ENCODE measurements around the gene SLC26A1. TPM values are rescaled to one million over a fixed set of nuclear protein-coding genes. Genes with fewer than 3 reads are reported as not detected.
"Not testable (repeated sequence)": the region's sequence is repeated elsewhere in the genome, so short reads cannot be mapped to it uniquely, and the experiment has no call there.

The SLC26A1 gene
- total RNA-seq, 2 experiments from 2014 or later, result 0.20 TPM; not detected in 1

DNA sequence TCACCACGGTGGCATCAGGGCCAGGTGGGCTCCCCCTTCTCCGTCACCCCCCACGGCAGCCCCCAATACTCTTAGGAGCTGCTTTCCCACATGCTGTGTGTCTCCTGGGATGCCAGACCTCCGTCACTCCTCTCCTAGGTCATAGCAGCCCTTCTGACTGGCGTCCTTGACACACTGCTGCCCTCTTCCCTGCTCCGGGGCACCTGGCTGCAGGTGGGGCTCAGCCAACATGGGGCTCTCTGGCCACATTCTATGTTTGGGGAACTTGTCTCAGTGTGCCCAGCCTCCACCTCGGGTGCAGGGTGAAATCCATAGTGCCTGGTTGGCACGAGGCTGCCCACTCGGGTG lies 47.1 kb downstream of the SLC26A1 start:
- Mint-ChIP-seq H3K36me3 (ENCODE audit: low read depth) (no peaks in the 10 kb centered on the region), H3K27ac (no peak overlapping the region), H3K9me3 (no peaks in the 10 kb centered on the region), H3K27me3 (no peaks in the 10 kb centered on the region), H3K4me3 (no peak overlapping the region), H3K4me1 (no peaks in the 10 kb centered on the region)
- no peak for DNase-seq
- ChIA-PET POLR2A (no interaction called here), CTCF (no interaction called here)

- Mint-ChIP-seq H3K4me3 (no peak overlapping the region), H3K36me3 (ENCODE audit: low read depth) (no peaks in the 10 kb centered on the region), H3K4me1 (no peaks in the 10 kb centered on the region), H3K9me3 (no peaks in the 10 kb centered on the region), H3K27me3 (no peaks in the 10 kb centered on the region), H3K27ac (no peak overlapping the region)
- CTCF ChIA-PET, result no interaction called here
- DNase-seq, result no peak
- POLR2A ChIA-PET, result no interaction called here
Observed at GRCh38 chr4:945274-946102, 47.7 kb downstream of the SLC26A1 start.

DNA sequence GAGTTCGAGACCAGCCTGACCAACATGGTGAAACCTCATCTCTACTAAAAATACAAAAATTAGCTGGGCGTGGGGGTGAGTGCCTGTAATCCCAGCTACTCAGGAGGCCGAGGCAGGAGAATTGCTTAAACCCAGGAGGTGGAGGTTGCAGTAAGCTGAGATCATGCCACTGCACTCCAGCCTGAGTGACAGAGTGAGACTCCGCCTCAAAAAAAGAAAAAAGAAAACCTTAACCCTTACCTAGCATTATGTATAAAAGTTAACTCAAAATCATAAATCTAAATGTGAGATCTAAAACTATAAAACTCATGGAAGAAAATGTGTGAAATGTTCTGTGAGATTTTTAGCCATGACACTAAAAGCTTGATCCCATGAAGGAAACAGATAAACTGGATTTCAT lies 53.7 kb downstream of the SLC26A1 start:
- CTCF ChIA-PET; H3K9me3 Mint-ChIP-seq; H3K4me1 Mint-ChIP-seq; H3K4me3 Mint-ChIP-seq; H3K27ac Mint-ChIP-seq; H3K36me3 Mint-ChIP-seq (ENCODE audit: low read depth); H3K27me3 Mint-ChIP-seq; DNase-seq: not testable (repeated sequence)
- POLR2A ChIA-PET, result interaction anchor here (0.6 kb wide), 1 partner anchor 193 kb away, joined by 3 read pairs; no protein-coding TSS in a partner anchor

Other genes with a start within 250 kb of the SLC26A1 start
- 1 to 10 TPM; 2.5 to 3.0 TPM for gene CPLX1, start 167.3 kb downstream of the SLC26A1 start, total RNA-seq
- gene GAK, start 61.1 kb downstream of the SLC26A1 start, total RNA-seq, result 100 to 1,000 TPM; 139 to 156 TPM
- gene TMEM175, start 60.9 kb downstream of the SLC26A1 start, total RNA-seq, result 10 to 100 TPM; 24.1 to 28.8 TPM
- gene DGKQ, start 19.8 kb downstream of the SLC26A1 start, total RNA-seq, result 10 to 100 TPM; 13.8 to 14.7 TPM
- gene IDUA, start 6.4 kb downstream of the SLC26A1 start, total RNA-seq, result 10 to 100 TPM; 18.8 to 19.0 TPM
- gene FGFRL1, start 18.2 kb upstream of the SLC26A1 start, total RNA-seq, result 1 to 10 TPM; 7.1 to 8.9 TPM
- 1 to 10 TPM in 1 of 2 experiments, under 1 TPM in 1; 0.88 to 1.0 TPM for gene RNF212, start 120.2 kb upstream of the SLC26A1 start, total RNA-seq
- 10 to 100 TPM; 22.8 to 24.6 TPM for gene SPON2, start 179.2 kb upstream of the SLC26A1 start, total RNA-seq